T-helper 1 cell (primary cell): ENCODE results near the gene SLC5A10.
"Not testable (repeated sequence)": the region's sequence is repeated elsewhere in the genome, so short reads cannot be mapped to it uniquely, and the experiment has no call there.

Source experiments
- DNase-seq, 5 donors: peaks; one replicate each; pipeline ENCODE4 v3.0.0-alpha.2; 2012 to 2020

Gene SLC5A10

DNA sequence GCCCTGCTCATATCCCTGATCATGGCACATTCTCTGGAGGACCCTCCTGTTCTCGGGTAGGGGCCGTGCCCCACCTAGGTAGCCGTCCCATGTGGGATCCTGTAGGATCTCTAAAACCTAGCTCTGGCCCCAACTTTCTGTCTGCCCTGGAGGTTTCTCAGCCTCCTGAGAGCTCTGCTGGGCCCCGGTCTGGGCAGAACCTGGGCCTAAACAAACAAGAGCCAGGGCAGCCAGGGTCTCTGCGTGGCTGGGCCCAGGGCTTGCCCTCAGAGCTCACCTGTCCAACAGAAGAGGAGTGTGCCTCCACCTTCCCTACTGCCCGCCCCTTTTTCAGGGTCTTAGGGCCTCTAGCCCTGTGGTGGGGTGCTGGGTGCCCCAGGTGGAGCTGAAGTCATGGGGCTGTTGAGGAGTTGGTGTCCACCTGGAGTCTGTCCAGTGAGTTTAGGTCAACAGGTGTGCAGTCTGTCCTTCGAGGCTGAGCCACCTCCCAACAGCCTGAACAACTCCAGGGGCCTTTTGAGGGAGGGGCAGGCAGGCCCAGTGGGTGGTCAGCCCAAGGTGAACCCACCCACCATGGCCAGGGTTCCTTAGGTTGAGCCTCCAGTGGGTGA lies 69.2 kb downstream of the SLC5A10 start:
- not testable (repeated sequence) for DNase-seq

GRCh38 chr17:19021622-19022083 lies 69.7 kb downstream of the SLC5A10 start:
- peak in 2 of 5 donors; percentile 18 to 28 for DNase-seq

DNA sequence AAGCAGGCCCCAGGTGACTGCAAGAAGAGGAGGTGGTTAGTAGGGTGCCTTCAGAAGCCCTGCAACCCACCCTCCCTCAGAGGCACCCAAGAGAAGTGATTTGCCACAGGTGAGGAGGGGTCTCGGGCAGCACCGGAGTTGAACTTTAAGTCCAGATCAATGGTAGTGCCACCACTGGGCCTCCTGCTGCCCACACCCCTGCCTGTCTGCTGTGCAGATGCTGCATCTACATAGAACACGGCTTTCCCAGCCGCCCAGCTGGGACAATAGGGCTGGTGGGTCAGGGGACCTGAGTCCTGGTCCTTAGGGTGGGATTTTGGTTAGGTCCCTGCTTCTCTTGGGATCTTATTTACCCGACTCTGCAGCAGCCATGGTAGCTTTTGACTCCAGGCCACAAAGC lies 70.2 kb downstream of the SLC5A10 start:
- no peak for DNase-seq

- DNase-seq: no peak
Observed at GRCh38 chr17:19022747-19023146, 70.8 kb downstream of the SLC5A10 start.

DNA sequence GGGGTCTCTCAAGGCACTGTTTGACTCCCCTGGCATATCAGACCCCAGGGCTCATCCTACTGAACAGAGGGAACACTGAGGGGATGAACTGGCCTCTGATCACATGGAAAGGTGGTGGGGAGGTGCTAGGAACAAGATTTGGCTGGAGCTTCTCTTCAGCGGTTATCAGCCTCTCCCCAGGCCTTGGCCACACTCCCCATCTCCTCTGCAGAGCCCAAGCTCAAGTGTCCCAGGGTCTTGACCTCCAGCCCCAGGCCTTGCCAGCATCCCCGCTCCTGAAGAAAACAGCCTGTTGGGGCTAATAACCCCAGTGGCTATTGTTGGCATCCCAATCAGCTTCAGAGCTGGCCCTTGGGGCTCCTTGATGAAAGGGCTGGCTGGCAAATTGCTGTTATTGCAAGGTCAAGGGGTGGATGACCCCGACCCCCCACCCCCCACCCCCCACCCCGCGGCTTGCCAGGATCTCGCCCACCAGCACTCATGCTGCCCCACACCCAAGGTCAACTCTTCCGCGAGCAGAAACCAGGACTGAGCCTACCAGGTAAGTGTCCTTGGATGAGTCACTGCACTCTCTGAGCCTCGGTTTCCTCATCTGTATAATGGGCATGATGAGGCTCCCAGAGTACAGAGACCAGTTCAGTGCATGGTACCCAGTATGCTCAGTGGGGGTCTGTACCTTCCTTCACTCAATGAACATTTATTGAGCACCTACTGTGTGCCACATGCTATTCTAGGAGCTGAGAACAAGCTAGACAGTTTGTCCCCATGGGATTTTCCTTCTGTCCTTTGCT lies 71.4 kb downstream of the SLC5A10 start:
- no peak for DNase-seq

GRCh38 chr17:19024101-19025078 lies 72.4 kb downstream of the SLC5A10 start:
- DNase-seq: peak in 1 of 5 donors; percentile 13

DNA sequence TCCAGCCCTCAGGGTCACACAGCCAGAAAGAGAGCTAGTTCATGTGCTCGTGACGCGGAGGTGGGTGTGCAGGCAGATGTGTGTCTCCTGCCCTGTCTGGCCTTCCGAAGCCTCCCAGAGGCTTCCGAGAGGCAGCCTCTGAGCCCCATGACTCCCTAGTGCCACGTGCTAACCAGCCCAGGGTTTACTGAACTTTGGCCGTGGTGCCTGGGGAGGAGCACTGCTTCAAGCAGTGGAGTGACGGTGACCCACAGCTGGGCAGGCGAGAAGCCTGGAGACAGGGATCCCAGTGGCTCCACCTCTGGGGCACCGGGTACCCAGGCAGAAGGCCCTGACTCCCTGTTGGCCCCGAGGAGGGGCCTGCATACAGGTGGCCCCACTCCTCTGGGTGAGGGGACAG lies 76.7 kb downstream of the SLC5A10 start:
- DNase-seq: not testable (repeated sequence)

GRCh38 chr17:19029740-19030139 lies 77.8 kb downstream of the SLC5A10 start:
- not testable (repeated sequence) for DNase-seq

- DNase-seq: not testable (repeated sequence)
Observed at GRCh38 chr17:19030771-19031449, 78.9 kb downstream of the SLC5A10 start.

GRCh38 chr17:19031729-19032128 lies 79.8 kb downstream of the SLC5A10 start:
- DNase-seq: peak in 2 of 5 donors; percentile 8 to 17

GRCh38 chr17:19032377-19032988 lies 80.5 kb downstream of the SLC5A10 start:
- not testable (repeated sequence) for DNase-seq

GRCh38 chr17:19036186-19036585 lies 84.2 kb downstream of the SLC5A10 start:
- not testable (repeated sequence) for DNase-seq

DNA sequence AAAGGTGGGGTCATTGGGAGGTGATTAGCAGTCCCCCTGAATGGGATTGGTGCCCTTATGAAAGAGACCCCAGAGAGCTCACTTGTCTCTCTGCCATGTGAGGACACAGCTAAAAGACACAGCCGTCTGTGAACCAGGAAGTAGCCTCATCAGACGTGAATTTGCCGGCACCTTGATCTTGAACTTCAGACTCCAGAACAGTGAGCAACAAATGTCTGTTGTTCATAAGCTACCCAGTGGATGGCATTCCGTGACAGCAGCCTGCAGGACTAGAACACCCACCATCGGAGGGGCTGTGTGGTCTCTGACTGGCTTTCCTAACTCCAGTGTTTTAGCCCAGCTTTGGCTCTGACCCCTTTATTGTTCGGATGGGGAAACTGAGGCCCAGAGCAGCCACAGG lies 85.6 kb downstream of the SLC5A10 start:
- DNase-seq: not testable (repeated sequence)

GRCh38 chr17:19038007-19038406 lies 86.0 kb downstream of the SLC5A10 start:
- not testable (repeated sequence) for DNase-seq

- DNase-seq: not testable (repeated sequence)
Observed at GRCh38 chr17:19038730-19039129, 86.8 kb downstream of the SLC5A10 start.

DNA sequence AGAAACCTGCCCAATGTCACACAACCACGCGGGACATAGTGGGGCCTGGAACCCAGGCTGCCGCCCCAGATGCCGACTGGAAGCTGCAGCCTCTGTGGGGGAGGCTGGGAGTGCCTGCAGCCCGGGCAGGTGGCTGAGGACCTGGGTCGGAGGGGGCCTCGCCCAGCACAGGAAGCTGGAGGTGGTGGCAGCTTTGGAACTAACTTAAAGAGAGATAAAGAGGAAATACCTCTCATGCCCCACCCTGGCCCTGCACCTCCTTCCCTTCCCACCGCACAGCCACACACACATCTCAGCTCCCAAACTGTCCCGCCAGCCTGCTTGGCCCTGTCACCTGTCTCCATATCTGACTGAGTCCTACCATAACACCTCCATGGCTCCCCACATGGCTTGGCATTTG lies 88.4 kb downstream of the SLC5A10 start:
- not testable (repeated sequence) for DNase-seq

DNA sequence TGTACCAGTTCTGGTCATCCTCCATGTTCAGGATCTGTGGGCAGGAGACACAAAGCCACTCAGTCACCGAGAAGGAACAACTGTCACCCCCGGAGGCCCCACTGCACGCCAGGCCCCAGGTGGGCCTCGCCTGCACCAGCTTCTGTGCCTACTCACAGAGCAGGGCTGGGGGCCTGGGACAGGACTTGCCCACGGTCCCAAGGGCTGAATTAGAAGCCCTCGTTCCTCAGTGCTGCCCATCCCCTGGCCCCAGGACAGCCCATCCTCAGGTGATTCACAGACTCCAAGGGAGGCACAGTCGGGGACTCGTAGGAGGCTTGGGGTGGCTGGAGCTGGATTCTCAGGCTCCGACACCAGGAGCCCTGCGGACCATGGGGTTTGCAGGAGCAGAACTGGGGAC lies 89.9 kb downstream of the SLC5A10 start:
- peak in 1 of 5 donors; percentile 9 for DNase-seq

GRCh38 chr17:19042369-19042768 lies 90.4 kb downstream of the SLC5A10 start:
- not testable (repeated sequence) for DNase-seq

- not testable (repeated sequence) for DNase-seq
Observed at GRCh38 chr17:19043032-19043431, 91.1 kb downstream of the SLC5A10 start.

DNA sequence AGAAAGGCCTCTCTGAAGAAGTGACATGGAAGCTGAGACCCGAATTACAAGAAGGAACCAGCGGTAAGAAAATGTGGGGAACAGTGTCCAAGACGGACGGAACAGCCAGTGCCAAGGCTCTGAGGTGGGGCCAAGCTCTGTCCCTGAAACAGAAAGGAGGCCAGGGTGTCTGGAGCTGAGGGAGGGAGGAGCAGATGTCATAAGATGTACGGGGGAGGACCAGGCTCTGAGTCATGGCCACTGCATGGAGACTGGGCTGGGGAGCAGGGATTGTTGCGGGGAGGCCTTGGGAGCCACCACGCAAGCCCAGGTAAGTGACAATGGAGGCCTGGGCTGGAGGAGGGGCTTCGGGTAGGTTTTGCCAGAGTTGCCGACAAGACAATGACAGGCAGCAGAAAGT lies 92.7 kb downstream of the SLC5A10 start:
- DNase-seq: not testable (repeated sequence)

- not testable (repeated sequence) for DNase-seq
Observed at GRCh38 chr17:19046782-19047375, 94.9 kb downstream of the SLC5A10 start, which contains the start of gene GRAP. TSS of gene GRAP (minus strand) at chr17:19046957. CDS start at chr17:19046926, 31 bp downstream.
